HepG2 (cell line): Measurements from ENCODE around the gene NET1. TPM values are rescaled to one million over a fixed set of nuclear protein-coding genes. Genes with fewer than 3 reads are reported as not detected.

Source experiments
- ATAC-seq: fragments of 200-7000 bp; cut with Tn5 transposase; 3 replicates; pipeline ENCODE4 v1.9.1; 2020; ENCODE audit warnings: mild to moderate bottlenecking, moderate library complexity
- BruUV-seq: library from RNA; stranded (reverse); fragments of 400-500 nt; replicated peaks from 2 replicates; lab custom pipeline; 2021; lab: Mats Ljungman, UMichigan
- CTCF ChIA-PET: fragments of 300-600 bp; formaldehyde crosslinking; extraction: SDS; loops from one replicate; lab custom pipeline; 2021; ENCODE audit warnings: low total read pairs, inconsistent platforms, low intra/inter-chr PET ratio; lab: Yijun Ruan, JAX
- POLR2A ChIA-PET: fragments of 350-600 bp; sonication (Branson Sonifier 250); formaldehyde crosslinking; loops from one replicate; lab custom pipeline; 2020; ENCODE audit warnings: antibody characterized with exemption, inconsistent platforms; lab: Yijun Ruan, JAX
- DNase-seq: peaks from one replicate; pipeline ENCODE4 v3.0.0-alpha.2; 2015; ENCODE audit warnings: low spot score
- FAIRE-seq: peaks from 3 replicates; lab custom pipeline; 2011; peaks lifted over from hg19 to GRCh38; lab: Jason Lieb, UNC
- H2AFZ ChIP-seq: one replicate; pipeline ENCODE4 v1.6.1; 2011; ENCODE audit warnings: low read length, inconsistent platforms
- H3K27ac ChIP-seq: fragments of 300-600 bp; 3 replicates; pipeline ENCODE4 v1.8.0; 2011; ENCODE audit warnings: mixed run types, mild to moderate bottlenecking, mixed read lengths, low read length, inconsistent platforms; ENCODE audit not compliant: insufficient read depth; ENCODE audit errors: extremely low read length
- H3K27me3 ChIP-seq, 2 experiments: fragments of 200-600 bp in 1 of 2; 2 replicates in 1 of 2; 3 replicates in 1 of 2; pipeline versions ENCODE4 v1.6.0 to v1.8.0; 2011; ENCODE audit warnings: low read length in 2 of 2, mild to moderate bottlenecking in 2 of 2, moderate library complexity in 2 of 2, inconsistent platforms in 1 of 2; ENCODE audit not compliant: insufficient read depth in 2 of 2, control insufficient read depth in 1 of 2
- H3K36me3 ChIP-seq, 2 experiments: fragments of 200-600 bp in 1 of 2; replicated peaks in 1 of 2; 2 replicates in 1 of 2; 3 replicates in 1 of 2; pipeline versions ENCODE4 v1.5.1 to v1.8.0; 2011; ENCODE audit warnings: low read length in 2 of 2, inconsistent platforms in 1 of 2; ENCODE audit not compliant: insufficient read depth in 2 of 2, control insufficient read depth in 1 of 2
- H3K4me1 ChIP-seq: 2 replicates; pipeline ENCODE4 v1.5.1; 2012; ENCODE audit warnings: low read length, inconsistent platforms; ENCODE audit not compliant: insufficient read depth
- H3K4me2 ChIP-seq: 2 replicates; pipeline ENCODE4 v1.6.0; 2011; ENCODE audit warnings: low read depth, low read length, inconsistent platforms
- H3K4me3 ChIP-seq, 3 experiments: fragments of 200-600 bp in 1 of 3; sonication (generic), shearing (Covaris generic) in 1 of 3; replicated peaks in 1 of 3; 2 replicates each; pipeline ENCODE4 v1.5.1; 2011 to 2016; ENCODE audit warnings: low read length in 3 of 3, inconsistent platforms in 2 of 3, low read depth in 2 of 3, mild to moderate bottlenecking in 2 of 3, control low read depth in 1 of 3, mixed read lengths in 1 of 3; ENCODE audit not compliant: insufficient read depth in 1 of 3
- H3K79me2 ChIP-seq: one replicate; pipeline ENCODE4 v1.6.1; 2011; ENCODE audit warnings: low read length, inconsistent platforms; ENCODE audit not compliant: insufficient read depth
- H3K9ac ChIP-seq: 2 replicates; pipeline ENCODE4 v1.6.0; 2011; ENCODE audit warnings: mild to moderate bottlenecking, low read depth, low read length, inconsistent platforms; ENCODE audit not compliant: insufficient read depth
- H3K9me3 ChIP-seq: 2 replicates; pipeline ENCODE4 v1.5.1; 2012; ENCODE audit warnings: mild to moderate bottlenecking, low read length
- H4K20me1 ChIP-seq: 2 replicates; pipeline ENCODE4 v1.6.0; 2011; ENCODE audit warnings: inconsistent platforms, mild to moderate bottlenecking, low read length, moderate library complexity; ENCODE audit not compliant: insufficient read depth
- HNRNPL ChIP-seq: fragments of 200-400 bp; formaldehyde crosslinking; IDR thresholded peaks from 2 replicates; pipeline ENCODE4 v1.6.1; 2017; ENCODE audit warnings: mild to moderate bottlenecking, low read depth, low read length
- LCORL ChIP-seq, 2 experiments: fragments of 450-650 bp in 1 of 2; sonication (generic) in 1 of 2; formaldehyde crosslinking in 1 of 2; IDR thresholded peaks; 2 replicates each; pipeline versions ENCODE4 v1.5.0 to v1.6.1; 2017 to 2020; ENCODE audit warnings: antibody characterized with exemption in 1 of 2, missing genetic modification reagents in 1 of 2
- NCOA5 ChIP-seq: sonication (generic); formaldehyde crosslinking; IDR thresholded peaks from 2 replicates; pipeline ENCODE4 v1.4.0; 2020; ENCODE audit warnings: missing genetic modification reagents
- NFIC ChIP-seq: IDR thresholded peaks from 2 replicates; pipeline ENCODE4 v1.6.1; 2012; ENCODE audit warnings: mild to moderate bottlenecking, low read length, inconsistent platforms
- POLR2G ChIP-seq: fragments of 200-400 bp; formaldehyde crosslinking; IDR thresholded peaks from 2 replicates; pipeline ENCODE4 v1.6.1; 2018; ENCODE audit warnings: mild to moderate bottlenecking, low read depth, low read length, moderate library complexity
- RBFOX2 ChIP-seq: fragments of 200-400 bp; formaldehyde crosslinking; IDR thresholded peaks from 2 replicates; pipeline ENCODE4 v1.6.1; 2017; ENCODE audit warnings: low read depth, mild to moderate bottlenecking, low read length
- SP5 ChIP-seq: IDR thresholded peaks from 2 replicates; pipeline ENCODE4 v1.6.1; 2016; ENCODE audit warnings: low read depth, borderline replicate concordance
- WGBS: methylation state at CpG from one replicate; pipeline ENCODE4 v1.1.6; 2017; ENCODE audit warnings: low lambda C conversion rate; 5-methylcytosine and 5-hydroxymethylcytosine counted together
- in situ Hi-C: cut with HindIII; loops from 2 replicates; pipeline ENCODE4 v1.10.0; 2017; ENCODE audit warnings: low pct_unique_long_range_greater_than_20kb; ENCODE audit not compliant: extremely low pct_ligation_motif_present
- intact Hi-C: fragments of 100-400 bp; cut with micrococcal nuclease; formaldehyde crosslinking; loops from one replicate; pipeline ENCODE4 v1.10.0; 2022; ENCODE audit not compliant: unreplicated experiment
- polyA plus RNA-seq, 8 experiments: library from polyadenylated mRNA; depleted of rRNA in 3 of 8; stranded (reverse) in 7 of 8; unstranded in 1 of 8; fragments of >200 nt; fragmentation: Illumina TruSeq in 4 of 8; extraction: Trizol in 4 of 8; gene quantifications; 2 replicates each; pipeline versions ENCODE4 v1.2.1 to v1.2.3, GENCODE V29; 2011 to 2016; ENCODE audit warnings: low read depth in 4 of 8, missing spikeins in 1 of 8, mixed read lengths in 1 of 8; ENCODE audit not compliant: insufficient read depth in 1 of 8
- total RNA-seq, 5 experiments: library from RNA; depleted of rRNA; stranded (reverse); fragments of >200 nt; fragmentation: Illumina TruSeq; extraction: Trizol; gene quantifications; 2 replicates each; pipeline ENCODE4 v1.2.3, GENCODE V29; 2016; ENCODE audit warnings: low read depth in 1 of 5
- TF ChIP-seq, protein P1 (sequence below): sonication (generic); formaldehyde crosslinking; IDR thresholded peaks from 2 replicates; pipeline ENCODE4 v1.5.0; 2020; ENCODE audit warnings: missing genetic modification reagents

The NET1 gene
- total and polyA plus RNA-seq, 2 of the 13 experiments (the other 11 are each of a cell fraction or from before 2014, with no cell fraction given): 48.1 to 65.8 TPM

DNA sequence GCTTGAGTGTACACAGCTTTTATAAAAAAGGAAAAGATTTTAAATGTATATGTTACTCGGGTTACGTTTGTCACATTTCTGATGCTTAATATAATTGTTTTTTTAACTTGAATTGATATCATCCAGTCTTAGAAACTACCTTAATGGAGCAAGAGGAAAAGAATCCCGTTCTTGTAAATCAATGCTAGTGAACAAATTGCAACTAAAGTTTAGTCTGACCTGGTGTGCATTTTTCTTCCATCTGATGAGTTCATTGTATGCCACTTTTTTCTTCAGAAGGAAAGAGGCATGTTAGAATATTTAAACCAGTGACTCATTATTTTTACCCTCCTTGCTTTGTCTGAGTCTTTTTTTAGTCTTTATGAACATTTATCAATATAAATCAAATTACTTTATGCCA is 34.7 kb downstream of the NET1 start:
- Histone ChIP-seq H3K4me1 (peaks cover 18% of the 10 kb centered on the region), H3K79me2 (peaks cover 56% of the 10 kb centered on the region), H3K4me3 (peak overlapping the region; percentile 74 to 96 (median 77)), H4K20me1 (peaks cover 11% of the 10 kb centered on the region)
- BruUV-seq: no TSS peak
- DNase-seq: no peak
- in situ Hi-C loops: no loop called here
- POLR2A ChIA-PET: interaction anchor here (0.9 to 3.3 kb wide), 24 partner anchors 13 to 632 kb away, joined by 3 to 73 read pairs (median 8); partner anchors contain the start of genes ANKRD16, FBH1 and GDI2
- TF ChIP-seq NCOA5 (CRISPR knock-in tag): no peak
- TF ChIP-seq SP5: no peak
- TF ChIP-seq, protein P1, sequence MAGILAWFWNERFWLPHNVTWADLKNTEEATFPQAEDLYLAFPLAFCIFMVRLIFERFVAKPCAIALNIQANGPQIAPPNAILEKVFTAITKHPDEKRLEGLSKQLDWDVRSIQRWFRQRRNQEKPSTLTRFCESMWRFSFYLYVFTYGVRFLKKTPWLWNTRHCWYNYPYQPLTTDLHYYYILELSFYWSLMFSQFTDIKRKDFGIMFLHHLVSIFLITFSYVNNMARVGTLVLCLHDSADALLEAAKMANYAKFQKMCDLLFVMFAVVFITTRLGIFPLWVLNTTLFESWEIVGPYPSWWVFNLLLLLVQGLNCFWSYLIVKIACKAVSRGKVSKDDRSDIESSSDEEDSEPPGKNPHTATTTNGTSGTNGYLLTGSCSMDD (CRISPR knock-in tag): no peak
- no peak for TF ChIP-seq POLR2G
- no peak for TF ChIP-seq LCORL (IDR thresholded peaks at IDR 0.05)
- no peak for TF ChIP-seq LCORL (CRISPR knock-in tag; IDR thresholded peaks at IDR 0.05)
- TF ChIP-seq NFIC: 0 out of 2 replicates have a peak, but pooled peaks have one; percentile 5
- TF ChIP-seq RBFOX2: peak; percentile 22; the same call in 1 of the 2 replicates
- no peak for TF ChIP-seq HNRNPL
- TF ChIP-seq, all 625 proteins: peak for 2
- peak overlapping the region; percentile 90 for H3K4me2 ChIP-seq
- FAIRE-seq (no peak), ATAC-seq (no peak)
- under 1% methylated on average over 3 of the region's 3 CpGs for WGBS
- no peak overlapping the region for H2AFZ ChIP-seq
- no peaks in the 10 kb centered on the region; a peak in 2 of 5 replicates for H3K36me3 ChIP-seq
- peak overlapping the region; percentile 88 for H3K9ac ChIP-seq
- H3K9me3 ChIP-seq: no peaks in the 10 kb centered on the region
- CTCF ChIA-PET: no interaction called here
- H3K27me3 ChIP-seq: no peaks in the 10 kb centered on the region; a peak in 1 of 5 replicates
- intact Hi-C loops: loop anchor here (10.0 kb wide), 1 partner anchor 68 kb away; no protein-coding TSS in a partner anchor
- H3K27ac ChIP-seq: peak overlapping the region; percentile 71
